CD4-positive, alpha-beta T cell treated with Interleukin-17A for 1 hour (primary cell): Measurements from ENCODE around the gene SLC28A1.

Experiments used
- DNase-seq: peaks from one replicate; pipeline ENCODE4 v3.0.0-alpha.2; 2020

SLC28A1 gene

GRCh38 chr15:84886211-84886983, 1.9 kb downstream of the SLC28A1 start:
- no peak for DNase-seq

GRCh38 chr15:84886984-84887299, 2.5 kb downstream of the SLC28A1 start:
- DNase-seq: no peak

- DNase-seq: no peak
Observed at GRCh38 chr15:84887938-84888337, 3.5 kb downstream of the SLC28A1 start.

DNA sequence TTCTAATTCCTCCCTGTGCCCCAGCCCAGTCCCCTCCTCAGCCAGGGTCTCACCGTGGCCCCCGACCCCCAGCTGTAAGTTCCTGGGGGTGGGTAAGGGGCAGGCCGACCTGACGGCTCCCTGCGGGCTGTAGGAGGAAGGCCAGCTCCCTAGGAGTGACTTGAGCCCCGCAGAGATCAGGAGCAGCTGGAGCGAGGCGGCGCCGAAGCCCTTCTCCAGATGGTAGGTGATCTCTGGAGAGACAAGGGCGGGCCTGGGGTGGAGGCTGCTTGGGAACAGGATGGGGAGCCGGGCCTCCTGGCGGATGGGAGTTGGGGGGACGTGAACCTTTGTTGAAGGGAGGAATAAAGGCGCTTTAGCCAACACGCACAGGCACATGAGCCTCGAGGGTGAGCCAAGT, 4.2 kb downstream of the SLC28A1 start:
- no peak for DNase-seq

- no peak for DNase-seq
Observed at GRCh38 chr15:84889313-84889990, 5.0 kb downstream of the SLC28A1 start.

- no peak for DNase-seq
Observed at GRCh38 chr15:84889991-84890669, 5.7 kb downstream of the SLC28A1 start.

DNA sequence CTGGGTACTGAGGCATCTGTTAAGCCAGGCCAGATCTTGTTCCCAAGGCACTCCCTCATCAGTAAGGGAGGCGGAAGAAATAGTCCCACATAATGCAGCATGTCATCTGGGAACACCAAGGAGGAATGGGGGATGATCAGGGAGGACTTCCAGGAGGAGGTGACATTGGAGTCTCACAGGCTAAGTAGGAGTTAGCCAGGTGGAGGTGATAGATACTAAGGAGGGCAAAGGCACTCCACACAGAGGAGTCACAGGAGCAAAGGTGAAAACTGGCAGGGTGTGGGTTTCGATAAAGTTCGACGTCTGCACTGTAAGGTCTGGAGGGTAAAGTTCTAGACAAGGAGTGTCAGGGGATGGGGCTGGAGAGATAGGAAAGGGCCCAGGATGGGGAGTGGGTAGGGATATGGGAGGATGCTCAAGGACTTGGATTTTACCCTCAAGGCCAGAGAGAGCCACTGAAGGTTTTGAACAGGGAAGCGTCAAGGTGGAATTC, 6.3 kb downstream of the SLC28A1 start:
- DNase-seq: no peak

DNA sequence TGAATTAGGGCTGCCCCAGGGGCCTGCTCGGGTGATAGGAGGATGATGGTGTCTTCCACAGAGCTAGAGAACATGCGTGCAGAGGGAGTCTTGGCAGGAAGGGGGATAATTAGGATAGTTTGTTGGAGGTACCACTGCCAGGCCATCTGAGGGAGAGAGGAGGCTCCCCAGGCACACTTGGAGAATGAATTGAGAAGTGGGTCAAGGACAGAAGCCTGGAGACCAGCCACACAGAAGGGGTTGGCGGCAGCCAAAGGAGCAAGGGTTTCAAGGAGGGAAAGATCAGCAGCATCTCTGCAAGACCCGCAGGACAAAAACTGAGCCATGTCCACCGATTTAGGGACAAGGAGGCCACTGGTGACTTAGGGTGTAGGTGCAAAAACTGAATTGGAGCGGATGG, 6.9 kb downstream of the SLC28A1 start:
- no peak for DNase-seq

DNA sequence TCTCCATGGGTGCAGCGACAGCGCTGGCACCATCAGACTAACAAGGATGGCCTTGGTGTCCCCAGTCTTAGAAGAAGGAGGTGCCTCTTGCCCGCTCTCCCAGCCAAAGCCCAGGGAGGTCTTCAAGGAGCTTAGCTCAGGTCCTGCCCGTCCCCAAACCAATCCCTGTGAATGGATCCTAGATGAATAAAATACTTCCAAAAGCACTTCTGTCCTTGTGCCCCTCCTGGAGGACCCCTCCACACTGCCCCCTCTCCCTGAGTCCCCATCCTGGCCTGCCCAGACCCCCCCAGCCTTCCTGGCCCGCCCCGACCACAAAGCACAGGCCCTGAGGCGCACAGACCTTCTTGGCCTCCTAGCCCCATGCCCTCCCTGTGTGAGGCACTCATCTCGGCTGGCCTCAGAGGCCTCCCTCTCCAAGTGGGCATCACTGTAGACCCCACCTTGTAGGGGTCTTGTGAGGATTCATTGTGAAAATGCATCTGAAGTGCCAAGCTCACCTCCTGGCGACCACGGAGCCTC, 8.4 kb downstream of the SLC28A1 start:
- DNase-seq: no peak

DNA sequence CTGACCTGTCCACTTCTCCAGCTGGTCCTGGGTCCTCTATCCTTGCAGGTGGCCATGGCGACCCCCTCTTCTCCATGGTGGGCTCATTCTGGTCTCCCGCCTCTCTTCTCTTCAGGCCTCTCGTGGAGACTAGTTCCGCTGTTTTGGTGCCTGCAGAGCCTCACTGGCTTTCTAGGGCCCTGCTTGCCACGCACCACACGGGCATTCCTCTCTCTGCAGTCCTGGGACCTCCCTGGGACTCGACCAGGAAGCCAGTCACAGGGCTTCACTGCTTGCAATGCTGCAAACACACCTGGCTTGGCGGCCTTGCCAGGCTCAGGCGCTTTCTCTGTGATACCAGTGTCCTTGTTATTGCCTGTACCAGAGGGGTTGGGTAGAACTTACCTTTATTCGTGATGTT, 9.1 kb downstream of the SLC28A1 start:
- no peak for DNase-seq

DNA sequence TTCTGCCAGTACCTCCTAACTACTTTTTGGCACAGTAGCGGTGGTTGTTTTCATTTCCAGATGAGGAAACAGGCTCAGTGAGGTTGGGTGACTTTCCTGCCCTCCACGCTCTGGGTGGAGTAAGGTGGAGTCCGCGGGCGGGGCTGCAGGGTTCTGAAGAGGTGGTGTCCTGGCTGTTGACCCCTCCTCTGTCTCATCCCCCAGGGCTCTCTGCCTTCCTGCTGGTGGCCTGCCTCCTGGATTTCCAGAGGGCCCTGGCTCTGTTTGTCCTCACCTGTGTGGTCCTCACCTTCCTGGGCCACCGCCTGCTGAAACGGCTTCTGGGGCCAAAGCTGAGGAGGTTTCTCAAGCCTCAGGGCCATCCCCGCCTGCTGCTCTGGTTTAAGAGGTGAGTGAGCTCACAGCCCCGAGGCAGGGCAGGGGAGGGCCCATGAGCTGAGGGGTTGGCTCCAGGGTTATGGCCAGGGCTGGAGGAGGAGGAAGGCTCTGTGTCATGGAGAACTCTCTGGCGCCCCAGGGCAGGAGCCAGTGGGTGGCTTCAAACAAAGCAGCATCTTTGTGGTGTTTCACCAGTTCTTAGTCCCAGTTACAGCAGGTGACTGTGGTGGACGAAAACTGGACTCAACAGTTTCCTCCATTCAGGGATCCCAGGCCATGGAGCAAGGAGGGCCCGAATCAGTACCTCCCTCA, 10.4 kb downstream of the SLC28A1 start:
- no peak for DNase-seq

- DNase-seq: no peak
Observed at GRCh38 chr15:84898761-84899160, 14.3 kb downstream of the SLC28A1 start.

DNA sequence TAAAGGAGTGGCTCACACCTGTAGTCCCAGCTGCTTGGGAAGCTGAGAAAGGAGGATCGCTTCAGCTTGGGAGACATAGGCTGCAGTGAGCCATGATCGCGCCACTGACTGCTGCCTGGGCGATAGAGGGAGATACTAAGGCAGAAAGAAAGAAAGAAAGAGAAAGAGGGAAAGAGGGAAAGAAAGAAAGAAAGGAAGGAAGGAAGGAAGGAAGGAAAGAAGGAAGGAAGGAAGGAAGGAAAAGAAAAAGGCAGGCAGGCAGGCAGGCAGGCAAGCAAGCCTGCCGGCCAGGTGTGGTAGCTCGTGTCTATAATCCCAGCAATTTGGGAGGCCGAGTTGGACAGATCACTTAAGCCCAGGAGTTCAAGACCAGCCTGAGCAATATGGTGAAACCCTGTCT, 15.3 kb downstream of the SLC28A1 start:
- DNase-seq: no peak

DNA sequence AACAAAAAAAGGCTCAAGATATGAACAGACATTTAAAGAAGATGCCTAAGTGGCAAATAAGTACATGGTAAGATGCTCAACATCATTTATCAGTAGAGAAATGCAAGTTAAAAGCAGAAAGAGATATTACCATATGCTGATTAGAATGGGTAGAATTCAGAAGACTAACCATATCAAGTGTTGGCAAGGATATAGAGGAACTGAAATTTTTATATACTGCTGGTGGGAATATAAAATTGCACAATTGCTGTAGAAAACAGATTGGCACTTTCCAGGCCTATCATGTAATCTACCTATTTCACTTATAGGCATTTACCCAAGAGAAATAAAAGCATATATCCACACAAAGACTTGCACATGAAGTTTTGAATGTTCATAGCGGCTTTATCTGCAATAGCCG, 17.1 kb downstream of the SLC28A1 start:
- no peak for DNase-seq

- no peak for DNase-seq
Observed at GRCh38 chr15:84903751-84904150, 19.3 kb downstream of the SLC28A1 start.

DNA sequence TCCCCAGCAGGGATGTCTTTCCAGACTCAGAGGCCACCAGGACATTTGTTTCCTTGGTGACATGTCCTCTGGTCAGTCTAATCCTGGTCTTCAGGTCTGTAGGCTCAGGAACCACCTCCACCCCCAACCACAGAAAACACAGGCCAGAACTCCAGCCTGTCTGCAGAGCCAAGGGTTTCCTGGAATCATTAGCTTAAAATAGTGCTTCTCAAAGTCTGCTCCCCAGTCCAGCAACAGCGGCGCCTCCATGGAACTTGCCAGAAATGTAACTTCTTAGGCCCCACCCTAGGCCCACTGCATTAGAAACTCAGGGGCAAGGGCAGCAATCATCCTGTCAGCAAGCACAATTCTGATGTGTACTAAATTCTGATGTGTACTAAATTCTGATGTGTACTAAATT, 20.0 kb downstream of the SLC28A1 start:
- DNase-seq: no peak

GRCh38 chr15:84905016-84905916, 20.8 kb downstream of the SLC28A1 start:
- DNase-seq: no peak

GRCh38 chr15:84907731-84908130, 23.3 kb downstream of the SLC28A1 start:
- no peak for DNase-seq

DNA sequence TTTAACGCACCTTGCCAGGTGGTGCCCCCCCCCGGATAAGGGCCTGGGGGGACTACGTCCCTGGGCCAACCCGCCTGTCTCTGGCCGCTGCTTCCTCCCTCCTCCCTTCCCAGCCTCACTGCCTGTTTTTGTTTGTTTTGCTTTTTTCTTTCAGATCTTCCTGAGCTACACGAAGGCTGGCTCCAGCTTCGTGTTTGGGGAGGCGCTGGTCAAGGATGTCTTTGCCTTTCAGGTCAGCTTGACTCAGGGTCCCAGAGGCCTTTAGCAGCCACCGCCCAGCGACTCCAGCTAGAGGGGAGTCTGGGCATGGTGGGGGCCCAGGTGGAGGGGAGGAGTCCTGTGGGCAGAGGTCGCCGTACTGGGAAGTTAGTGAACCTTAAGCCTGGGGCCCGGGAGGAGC, 24.1 kb downstream of the SLC28A1 start:
- DNase-seq: no peak

GRCh38 chr15:84909029-84909428, 24.6 kb downstream of the SLC28A1 start:
- no peak for DNase-seq

DNA sequence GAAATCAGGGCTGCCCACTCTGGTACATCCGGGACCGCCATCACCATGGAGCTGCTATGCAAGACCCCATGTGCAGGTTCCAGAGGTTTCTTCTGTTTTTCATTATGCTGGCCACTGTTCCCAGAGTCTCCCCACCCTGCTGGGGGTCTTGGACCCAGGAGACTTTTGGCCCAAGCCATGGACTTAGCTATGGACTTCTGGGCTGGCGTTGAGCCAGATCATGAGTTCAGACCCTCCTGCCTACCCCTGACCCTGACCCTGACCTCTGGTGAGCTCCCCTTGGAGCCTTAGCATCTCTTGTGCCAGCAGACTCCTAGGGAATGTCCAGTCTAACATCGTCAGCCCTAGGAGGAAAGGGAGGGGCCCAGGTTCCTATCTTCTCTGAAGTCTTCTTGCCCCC, 25.3 kb downstream of the SLC28A1 start:
- DNase-seq: no peak
